ENCODE data around the gene GBP2.
"Not testable (repeated sequence)": the region's sequence is repeated elsewhere in the genome, so short reads cannot be mapped to it uniquely, and the experiment has no call there.

Gene GBP2

DNA sequence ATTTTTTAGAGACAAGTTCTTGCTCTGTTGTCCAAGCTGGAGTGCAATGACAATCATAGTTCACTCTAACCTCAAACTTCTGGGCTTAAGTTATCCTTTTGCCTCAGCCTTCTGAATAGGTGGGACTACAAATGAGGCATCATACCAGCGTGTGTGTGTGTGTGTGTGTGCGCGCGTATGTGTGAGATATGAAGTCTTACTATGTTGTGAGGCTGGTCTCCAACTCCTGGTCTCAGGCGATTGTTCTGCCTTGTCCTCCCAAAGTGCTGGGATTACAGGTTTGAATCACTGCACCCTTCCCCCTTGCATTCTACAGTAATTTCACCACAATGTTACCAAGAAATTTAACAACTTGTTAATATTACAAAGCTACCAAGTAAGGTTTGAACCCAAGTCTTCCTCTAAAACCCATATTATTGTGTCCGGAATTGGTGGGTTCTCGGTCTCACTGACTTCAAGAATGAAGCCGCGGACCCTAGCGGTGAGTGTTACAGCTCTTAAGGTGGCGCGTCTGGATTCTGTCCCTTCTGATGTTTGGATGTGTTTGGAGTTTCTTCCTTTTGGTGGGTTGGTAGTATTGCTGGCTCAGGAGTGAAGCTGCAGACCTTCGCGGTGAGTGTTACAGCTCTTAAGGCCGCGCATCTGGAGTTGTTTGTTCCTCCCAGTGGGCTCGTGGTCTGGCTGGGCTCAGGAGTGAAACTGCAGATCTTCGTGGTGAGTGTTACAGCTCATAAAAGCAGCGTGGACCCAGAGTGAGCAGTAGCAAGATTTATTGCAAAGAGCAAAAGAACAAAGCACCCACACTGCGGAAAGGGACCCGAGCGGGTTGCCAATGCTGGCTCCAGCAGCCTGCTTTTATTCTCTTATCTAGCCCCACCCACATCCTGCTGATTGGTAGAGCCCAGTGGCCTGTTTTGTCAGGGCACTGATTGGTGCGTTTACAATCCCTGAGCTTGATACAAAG is 970 bp upstream of the GBP2 start:
- peak; percentile 86 for DNase-seq

DNA sequence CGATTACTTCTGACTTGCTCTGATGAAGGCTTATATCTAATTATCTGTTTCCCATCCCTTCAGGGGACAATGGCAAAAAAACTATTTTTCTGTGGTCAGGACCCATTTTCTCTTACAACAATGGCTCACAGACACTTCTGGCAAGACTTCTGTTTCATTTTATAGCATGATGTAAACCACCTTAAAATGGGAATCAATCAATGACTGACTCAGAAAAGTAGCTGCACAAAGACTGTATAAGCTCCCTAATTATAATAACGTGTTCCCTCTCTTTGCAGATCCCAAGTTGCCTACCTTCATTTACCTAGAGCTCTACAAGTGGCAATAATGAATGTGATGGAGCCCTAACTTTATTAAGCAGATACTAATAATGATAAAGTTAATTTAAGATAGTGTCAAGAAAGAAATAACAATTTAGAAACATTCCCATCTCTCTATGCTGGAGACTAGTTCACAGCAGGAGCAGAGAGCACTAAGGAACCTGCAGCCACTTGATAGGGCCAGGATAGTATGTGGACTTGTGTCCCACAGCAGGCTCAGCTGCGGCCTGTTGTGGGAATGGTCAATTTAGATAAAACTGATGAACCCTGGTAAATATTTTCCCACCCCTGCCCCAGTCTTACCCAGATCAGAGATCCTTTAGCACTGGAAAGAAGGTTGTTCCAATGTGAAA is 538 bp downstream of the GBP2 start:
- no peak for DNase-seq

DNA sequence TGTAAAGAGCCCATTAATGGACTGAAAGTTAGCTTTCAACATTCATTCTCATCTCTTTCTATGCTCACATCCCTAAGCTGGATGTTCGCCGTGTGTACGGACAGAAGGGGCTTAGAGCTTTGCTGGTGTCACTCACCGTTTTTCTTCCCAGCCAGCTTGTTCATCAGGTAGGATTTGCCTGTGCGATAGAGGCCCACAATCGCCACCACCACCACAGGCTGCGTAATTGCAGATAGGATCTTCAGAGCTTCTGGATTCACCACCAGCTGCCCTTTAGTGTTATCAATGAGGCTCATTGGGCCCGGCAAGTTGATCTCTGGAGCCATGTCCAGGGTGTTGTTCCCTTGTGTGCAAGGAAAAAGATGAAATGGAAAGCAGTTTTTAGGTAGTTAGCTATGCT is 4.3 kb downstream of the GBP2 start:
- no peak for DNase-seq

DNA sequence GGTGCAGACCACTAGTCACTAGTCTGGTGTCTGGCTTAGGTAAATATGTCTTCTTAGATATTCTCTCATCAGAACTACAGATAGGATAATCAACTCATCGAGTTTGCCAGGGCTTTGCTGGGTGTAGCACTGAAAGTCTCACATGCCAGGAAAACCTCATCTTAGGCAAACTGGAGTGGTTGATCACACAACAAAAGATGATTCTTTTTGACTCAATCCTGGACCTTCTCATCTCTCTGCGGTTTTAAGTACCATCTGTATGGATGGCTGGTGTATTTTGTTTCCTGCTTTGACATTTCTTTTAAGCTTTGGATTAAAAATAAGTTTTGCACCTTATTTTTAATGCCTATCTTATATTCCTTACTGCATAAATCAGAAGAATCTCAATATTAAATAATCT is 11.3 kb downstream of the GBP2 start:
- DNase-seq: no peak

DNA sequence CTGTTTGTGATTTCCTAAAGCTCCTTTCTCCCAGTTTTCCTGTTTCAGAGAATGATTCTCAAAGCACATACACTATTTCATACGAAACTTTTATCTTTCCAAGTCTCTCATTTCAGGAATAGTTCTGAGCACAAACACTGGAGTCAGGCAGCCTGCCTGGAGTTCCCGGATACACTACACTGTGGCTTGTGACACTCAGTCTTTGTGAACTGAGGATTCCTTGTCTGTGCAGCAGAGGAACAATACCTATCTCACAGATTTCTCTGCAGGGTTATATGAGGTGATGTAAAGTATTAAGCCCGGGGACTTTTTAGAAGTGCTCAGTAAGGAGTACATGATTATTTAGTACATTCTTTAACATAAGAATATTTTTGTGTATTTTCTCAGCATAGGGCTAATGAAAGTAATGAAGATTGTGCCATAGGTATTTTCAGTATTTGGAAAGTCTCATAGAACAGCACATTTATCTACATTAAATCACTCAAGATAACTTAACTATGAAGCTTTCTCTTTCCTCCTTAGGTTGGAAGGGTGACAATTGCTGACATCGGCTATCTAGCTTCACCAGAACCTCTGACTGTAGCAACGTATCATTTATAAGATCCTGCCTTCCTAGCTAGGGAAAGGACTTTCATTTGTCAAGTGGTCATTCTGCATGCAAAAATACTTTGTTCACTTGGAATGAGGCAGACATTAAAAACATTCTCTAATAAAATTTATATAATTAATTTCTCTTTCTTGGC is 12.9 kb downstream of the GBP2 start:
- no peak for DNase-seq

DNA sequence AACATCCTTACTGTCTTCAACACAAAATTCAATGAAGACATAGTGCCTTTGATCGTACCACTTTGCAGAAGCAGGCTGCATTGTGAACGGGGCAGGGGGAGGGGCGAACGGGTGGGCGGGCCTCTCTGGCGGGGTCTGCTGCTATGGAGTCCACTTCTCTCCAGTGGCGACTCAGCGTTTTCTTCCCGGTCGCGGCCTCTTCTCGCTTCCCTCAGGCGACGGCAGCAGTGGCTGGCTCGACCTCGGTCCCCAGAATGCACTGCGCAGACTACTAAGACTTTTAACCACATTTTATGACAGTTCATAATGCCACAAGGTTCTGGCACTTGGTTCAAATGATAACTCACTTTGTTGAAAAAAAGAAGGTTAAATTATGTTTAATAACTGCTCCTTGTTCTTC is 21.2 kb downstream of the GBP2 start:
- DNase-seq: no peak

DNA sequence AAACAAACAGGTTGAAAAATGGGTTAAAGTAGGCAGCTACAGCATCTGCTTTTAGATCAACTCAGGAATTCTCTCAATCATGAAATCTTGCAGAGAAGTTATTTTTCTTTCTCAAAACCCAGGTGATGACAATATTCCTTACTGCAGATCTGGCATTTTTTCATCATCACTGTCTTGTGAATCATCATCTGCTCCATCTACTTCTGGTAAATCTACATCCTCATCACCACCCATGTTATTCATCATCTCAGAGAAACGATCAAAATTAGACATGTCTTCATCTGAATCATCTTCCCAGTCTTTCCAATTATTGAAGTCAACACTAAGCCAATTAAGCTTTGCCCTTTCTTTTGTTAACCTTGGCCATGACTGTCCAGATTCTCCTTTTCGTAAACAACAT is 21.8 kb downstream of the GBP2 start:
- DNase-seq: no peak

DNA sequence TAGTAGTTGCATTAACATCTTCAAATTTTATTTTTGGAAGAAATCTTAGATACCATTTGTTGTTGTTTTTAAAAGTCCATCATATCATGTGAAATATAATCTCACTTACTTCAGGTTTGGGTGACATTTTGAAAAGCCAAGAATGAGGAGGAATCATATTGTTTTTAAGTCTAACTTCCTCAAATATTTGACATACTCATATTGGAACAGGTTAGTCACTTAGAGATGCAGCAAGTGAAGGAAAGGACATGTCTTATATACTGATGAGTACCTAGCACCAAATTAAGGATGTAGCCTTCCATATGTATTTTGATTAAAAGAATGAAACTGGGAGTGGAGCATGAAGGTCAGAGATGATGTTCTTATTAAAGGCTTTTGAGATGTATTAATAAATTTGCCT is 23.9 kb downstream of the GBP2 start:
- no peak for DNase-seq

DNA sequence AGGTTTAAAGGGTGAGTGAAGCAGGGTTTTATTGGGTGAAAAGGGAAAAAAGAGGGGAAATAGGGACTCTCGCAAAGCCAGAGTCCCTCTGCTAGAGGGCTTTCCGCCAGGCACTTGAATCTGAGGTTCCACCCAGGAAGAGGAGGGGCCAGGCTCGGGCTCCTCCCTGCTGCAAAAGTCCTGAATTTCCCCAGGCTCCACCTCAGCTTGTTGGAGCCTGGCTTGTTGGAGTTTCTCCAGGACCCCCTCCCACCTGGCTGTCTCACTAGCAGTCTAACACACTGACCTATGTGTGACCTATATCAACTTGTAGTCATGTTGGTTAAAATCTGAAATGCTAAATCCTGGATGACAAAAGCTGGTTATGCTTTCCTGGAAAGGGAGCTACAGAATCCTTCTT is 25.5 kb downstream of the GBP2 start:
- no peak for DNase-seq

DNA sequence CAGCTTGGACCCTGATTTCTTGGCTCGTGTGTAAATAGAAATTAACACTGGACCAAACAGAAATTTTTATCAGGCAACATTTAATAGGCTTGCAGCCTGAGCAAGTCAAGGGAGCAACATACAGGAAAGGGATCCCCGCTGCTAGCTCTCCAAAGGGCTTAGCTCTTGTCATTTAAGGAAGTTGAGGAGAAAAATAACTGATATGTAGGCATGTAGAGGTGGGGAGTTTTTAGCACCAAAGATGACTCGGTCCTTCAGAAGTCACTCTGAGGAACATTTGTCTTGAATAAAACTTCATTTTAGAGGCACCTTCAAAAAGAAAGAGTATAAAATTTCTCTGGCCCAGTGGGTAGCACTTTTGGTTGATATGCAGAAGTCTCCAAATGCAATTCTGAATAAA is 27.1 kb downstream of the GBP2 start:
- DNase-seq: no peak

DNA sequence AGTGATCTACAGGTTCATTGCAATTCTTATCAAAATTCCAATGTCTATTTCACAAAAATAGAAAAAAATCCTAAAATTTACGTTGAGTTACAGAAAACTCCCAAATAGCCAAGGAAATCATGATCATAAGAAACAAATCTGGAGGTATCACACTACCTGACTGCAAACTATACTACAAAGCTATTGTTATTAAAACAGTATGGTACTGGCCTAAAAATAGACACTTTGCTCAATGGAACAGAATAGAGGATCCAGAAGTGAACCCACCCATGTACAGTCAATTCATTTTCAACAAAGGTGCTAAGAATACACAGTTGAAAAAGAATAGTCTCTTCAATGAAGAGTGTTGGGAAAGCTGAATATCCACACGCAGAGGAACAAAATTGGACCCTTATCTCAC is 30.2 kb downstream of the GBP2 start:
- DNase-seq: no peak

DNA sequence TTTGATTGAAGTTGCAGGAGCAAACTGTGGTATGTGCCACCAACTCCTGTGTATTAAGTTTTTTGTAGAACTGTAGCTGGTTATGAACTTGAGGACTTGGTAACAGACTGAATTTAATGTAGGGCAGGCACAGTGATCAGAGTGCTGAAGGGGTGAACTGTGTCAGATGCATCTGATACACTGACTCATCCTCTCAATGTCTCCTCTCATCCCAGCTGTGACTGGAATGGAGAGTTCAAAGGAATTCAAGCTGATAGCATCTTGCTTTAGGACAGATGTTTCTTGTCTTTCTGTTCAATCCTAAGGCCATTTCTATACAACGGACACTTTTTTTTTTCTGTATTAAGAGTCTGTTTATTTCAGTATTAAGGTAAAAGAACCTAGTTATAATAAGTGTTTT is 36.0 kb downstream of the GBP2 start:
- DNase-seq: no peak

DNA sequence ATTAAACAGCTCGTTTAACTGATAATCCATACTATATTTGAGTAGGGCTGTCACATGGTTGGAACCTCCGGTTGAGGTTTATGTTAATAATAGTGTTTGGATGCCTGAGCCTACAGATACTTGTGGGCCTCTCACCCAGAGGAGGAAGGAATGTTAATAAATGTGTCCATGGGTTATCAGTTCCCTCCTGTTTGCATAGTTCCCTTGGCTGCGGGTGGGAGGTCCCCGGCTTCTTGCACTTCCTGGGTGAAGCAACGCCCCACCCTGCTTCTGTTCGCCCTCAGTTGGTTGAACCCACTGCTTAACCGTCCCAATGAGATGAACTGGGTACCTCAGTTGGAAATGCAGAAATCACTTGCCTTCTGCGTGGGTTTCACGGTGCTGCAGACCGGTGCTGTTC is 37.3 kb downstream of the GBP2 start:
- no peak for DNase-seq

DNA sequence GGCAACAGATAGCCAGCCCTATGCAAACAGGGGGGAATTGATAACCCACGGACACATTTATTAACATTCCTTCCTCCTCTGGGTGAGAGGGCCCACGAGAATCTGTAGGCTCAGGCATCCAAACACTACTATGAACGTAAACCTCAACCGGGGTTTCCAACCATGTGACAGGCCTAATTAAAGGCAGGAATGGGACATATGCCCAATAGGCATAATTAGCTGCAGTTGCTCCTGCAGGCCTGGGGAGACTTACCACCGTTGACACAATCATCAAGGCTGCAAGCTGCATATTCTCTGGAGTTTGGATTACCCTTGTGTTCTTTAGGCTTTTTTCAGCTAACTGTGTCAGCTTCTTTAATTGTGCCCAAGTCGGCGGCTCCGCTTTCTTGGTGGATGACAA is 38.7 kb downstream of the GBP2 start:
- DNase-seq: no peak

DNA sequence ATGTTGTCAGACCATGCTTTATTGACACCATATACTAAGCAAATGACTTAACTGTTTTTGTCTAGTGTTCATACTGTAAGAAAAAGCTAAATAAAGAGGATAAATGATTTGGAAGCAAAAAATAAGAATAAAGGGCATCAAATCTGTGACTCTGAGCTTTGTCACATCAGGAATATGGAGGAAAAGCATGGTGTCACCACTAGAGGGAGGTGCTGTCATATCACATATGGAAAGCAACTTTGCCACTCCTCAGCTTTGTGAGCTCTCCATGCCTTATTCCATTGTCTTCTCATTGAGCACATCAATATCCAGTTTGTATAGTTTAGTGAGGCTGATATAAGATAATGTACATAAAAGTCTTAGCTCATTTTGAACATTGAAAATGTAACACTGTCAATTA is 40.1 kb downstream of the GBP2 start:
- no peak for DNase-seq

DNA sequence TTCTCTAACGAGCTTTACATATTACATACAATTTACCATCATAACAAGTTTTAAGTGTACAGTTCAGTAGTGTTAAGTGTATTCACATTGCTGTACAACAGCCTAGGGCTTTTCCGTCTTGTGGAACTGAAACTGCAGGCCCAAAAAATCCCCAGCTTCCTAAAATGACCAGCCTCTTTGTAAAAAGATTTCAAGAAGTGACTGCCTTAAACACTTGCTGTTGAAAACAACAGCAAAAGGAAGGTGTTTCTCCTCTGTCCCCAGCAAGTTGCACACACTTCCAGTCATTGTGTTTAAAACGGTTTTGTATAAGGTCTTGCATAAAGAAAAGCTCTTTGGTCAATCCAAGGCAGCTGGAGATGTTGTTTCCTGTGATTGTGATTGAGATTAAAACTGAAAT is 44.9 kb downstream of the GBP2 start:
- no peak for DNase-seq

DNA sequence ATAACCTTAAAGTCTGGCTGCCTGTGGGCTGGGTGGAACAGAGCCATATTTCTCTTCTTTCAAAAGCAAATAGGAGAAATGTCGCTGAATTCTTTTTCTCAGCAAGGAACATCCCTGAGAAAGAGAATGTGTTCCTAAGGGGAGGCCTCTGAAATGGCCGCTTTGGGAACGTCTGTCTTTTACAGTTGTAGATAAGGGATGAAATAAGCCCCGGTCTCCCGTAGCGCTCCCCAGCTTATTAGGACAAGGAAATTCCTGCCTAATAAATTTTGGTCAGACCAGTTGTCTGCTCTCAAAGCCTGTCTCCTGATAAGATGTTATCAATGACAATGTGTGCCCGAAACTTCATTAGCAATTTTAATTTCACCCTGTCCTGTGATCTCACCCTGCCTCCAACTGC is 45.8 kb downstream of the GBP2 start:
- not testable (repeated sequence) for DNase-seq

DNA sequence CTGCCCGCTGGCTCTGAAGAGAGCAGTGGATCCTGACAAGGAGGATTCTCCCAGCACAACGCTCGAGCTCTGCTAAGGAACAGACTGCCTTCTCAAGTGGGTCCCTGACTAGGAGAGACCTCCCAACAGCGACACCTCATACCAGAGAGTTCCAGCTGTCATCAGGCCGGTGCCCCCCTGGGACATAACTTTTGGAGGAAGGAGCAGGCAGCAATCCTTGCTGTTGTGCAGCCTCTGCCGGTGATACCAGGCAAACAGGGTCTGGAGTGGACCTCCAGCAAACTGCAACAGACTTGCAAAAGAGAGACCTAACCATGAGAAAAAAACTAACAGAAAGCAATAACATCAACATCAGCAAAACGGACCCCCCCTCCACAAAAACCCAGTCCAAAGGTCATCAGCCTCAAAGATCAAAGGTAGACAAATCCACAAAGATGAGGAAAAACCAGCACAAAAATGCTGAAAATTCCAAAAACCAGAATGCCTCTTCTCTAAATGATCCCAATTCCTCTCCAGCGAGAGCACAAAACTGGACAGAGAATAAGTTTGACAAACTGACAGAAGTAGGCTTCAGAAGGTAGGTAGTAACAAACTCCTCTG is 53.3 kb downstream of the GBP2 start:
- DNase-seq: not testable (repeated sequence)

DNA sequence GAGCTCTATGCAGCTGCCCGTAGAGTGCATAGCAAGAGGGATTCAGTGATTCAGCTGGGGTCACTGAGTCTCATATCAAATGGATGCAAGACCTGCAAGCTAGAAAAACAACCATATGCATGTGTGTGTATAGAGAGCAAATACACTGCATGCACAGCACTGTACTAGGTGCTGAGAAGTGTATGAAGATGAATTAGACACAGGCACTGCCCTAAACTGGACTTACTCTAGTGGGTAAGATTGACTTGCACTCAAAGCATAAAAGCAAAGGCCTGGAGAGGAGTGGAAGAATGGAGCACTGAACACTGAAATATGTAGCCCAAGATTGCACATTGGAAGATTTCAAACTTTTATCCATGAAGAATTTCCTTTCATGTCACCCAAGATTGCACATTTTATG is 55.4 kb downstream of the GBP2 start:
- DNase-seq: no peak

DNA sequence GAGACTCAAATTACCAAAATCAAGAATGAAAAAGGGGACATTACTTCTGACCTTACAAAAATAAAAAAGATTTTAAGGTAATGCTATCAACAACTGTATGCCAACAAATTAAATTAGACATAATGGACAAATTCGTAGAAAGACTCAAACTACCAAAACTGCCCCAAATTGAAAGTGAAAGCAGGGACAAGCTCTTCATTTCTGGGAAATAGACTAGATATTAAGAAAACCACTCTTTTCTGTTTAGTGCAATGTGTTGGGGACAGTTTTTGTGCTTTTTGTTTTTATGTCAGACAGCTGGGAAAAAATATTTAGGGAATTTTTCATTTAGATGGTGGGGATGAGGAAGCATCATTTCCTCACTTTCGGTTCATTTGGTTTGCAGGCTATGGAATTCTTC is 56.0 kb downstream of the GBP2 start:
- no peak for DNase-seq

DNA sequence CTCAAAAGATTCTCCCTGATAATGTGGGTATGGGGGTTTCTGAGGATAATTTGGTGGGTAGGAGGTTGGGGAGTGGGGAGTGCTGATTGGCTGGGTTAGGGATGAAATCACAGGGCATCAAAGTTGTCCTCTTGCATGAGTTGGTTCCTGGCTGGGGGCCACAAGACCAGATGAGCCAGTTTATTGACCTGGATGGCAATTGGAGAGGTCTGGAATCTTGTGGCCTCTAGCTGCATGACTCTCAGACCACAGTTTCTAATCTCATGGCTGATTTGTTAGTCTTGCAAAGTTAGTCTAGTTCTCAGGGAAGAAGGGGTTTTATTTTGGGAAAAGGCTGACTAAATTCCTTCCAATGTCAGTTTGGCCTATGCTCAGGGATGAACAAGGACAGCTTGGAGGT is 57.6 kb downstream of the GBP2 start:
- DNase-seq: no peak

DNA sequence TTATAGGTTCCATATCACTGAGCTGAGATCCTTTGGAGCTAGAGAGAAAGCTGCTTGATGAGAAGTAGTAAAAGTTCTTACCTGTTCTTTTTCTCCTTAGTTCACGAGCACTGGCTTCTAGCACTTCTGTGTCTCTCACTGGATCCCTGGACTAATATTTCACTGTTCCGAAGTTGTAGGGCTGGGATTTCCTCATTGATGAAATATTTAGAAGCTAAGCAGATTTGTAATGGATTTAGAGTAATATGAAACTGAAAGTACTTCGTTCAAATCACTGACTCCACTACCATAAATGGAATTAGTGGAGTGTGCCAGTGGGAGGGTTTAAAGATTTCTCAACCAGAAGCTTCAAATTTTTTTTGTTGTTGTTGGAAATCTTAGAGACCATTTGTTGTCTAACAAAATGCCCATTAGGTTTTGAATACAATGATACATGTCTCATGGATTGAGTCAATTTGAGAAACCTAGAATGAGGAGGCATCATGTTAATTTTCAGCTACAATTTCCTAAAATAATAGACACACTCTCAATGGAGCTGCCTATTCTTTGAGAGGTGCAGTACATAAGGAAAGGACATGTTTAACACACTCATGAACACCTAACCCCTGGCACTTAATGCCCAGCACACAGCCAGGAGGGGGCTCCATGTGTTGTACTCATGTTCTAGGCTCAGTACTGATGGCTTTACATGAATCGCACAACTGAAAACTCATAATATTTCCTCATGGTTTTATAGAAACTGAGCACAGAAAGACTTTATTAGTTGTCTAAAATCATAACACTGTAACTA is 60.6 kb downstream of the GBP2 start, which contains the start of gene GBP1:
Gene GBP1 (minus strand): TSS at position 130 of the 790 bp plus-strand sequence. CDS start 1,974 bp downstream, outside the sequence.
- no peak for DNase-seq
